T-helper 17 cell (primary cell): Measurements from ENCODE around the gene RFX6. TPM values are rescaled to one million over a fixed set of nuclear protein-coding genes. Genes with fewer than 3 reads are reported as not detected.

Experiments used
- ATAC-seq: fragments of 150-1000 bp; cut with Tn5 transposase; 2 replicates; pipeline ENCODE4 v1.10.0; 2021; ENCODE audit warnings: mild to moderate bottlenecking, moderate library complexity
- DNase-seq, 3 donors: peaks; one replicate each; pipeline versions ENCODE4 v3.0.0 to v3.0.0-alpha.2; 2020 to 2021
- H3K9me3 ChIP-seq: one replicate; pipeline ENCODE4 v1.7.0; 2013; ENCODE audit warnings: low read length, mild to moderate bottlenecking; ENCODE audit not compliant: control insufficient read depth, poor library complexity, severe bottlenecking
- H3K27ac Mint-ChIP-seq: one replicate; pipeline ENCODE4 v1.8.0; 2022; ENCODE audit warnings: mild to moderate bottlenecking, moderate library complexity, mixed read lengths
- H3K27me3 Mint-ChIP-seq: one replicate; pipeline ENCODE4 v1.8.0; 2022; ENCODE audit warnings: mixed read lengths
- H3K36me3 Mint-ChIP-seq: one replicate; pipeline ENCODE4 v1.8.0; 2022; ENCODE audit warnings: low read depth, mixed read lengths
- H3K4me1 Mint-ChIP-seq: one replicate; pipeline ENCODE4 v1.8.0; 2022; ENCODE audit warnings: mild to moderate bottlenecking, mixed read lengths
- H3K4me3 Mint-ChIP-seq: one replicate; pipeline ENCODE4 v1.8.0; 2022; ENCODE audit warnings: mild to moderate bottlenecking, moderate library complexity, mixed read lengths
- total RNA-seq, 4 donors: library from RNA in 2 of 4; stranded (reverse) in 2 of 4; gene quantifications; one replicate each; pipeline ENCODE4 v1.2.3 and lab custom pipeline; 2022 to 2026

Gene RFX6
- total RNA-seq, 2 donors from 2014 or later: not detected

DNA sequence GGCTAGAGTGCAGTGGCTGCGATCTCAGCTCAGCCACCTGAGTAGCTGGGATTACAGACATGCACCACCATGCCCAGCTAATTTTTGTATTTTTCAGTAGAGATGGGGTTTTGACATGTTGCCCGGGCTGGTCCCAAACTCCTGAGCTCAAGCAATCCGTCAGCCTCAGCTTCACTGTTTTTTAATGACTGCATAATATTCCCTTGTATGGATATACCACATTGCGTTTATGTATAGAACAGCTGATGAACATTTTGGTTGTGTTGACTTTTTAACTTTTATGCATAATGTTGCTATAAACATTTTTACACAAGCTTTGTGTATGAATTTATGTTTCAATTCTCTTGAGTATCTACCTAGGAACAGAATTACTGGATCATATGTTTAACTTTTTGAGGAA is 4.3 kb upstream of the RFX6 start:
- no peak overlapping the region for H3K4me3 Mint-ChIP-seq
- ATAC-seq: no peak
- peaks cover 3% of the 10 kb centered on the region for H3K36me3 Mint-ChIP-seq
- peaks cover 25% of the 10 kb centered on the region for H3K27me3 Mint-ChIP-seq
- no peak overlapping the region for H3K27ac Mint-ChIP-seq
- no peak for DNase-seq
- H3K9me3 ChIP-seq: no peaks in the 10 kb centered on the region
- peaks cover 9% of the 10 kb centered on the region for H3K4me1 Mint-ChIP-seq

DNA sequence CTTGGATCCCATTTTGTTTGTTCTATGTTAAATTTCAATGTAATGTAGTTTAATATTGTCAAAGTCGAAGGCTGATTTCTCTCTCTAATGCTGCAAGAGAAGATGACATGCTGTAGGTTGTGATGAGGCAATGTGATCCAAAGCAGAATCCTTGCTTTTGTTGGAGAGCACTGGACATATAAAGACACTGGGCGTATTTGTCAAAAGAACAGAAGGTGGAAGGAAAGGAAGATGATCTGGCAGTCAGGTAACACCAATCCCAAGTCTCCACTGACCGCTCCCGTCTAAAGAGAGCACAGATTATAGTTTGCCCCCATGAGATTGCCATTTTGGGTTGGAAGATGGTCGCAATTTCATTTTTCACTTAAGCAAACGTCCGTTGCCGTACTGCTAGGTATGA is 935 bp upstream of the RFX6 start:
- ATAC-seq (no peak), DNase-seq (no peak)
- Mint-ChIP-seq H3K4me3 (peak overlapping the region; percentile 63), H3K4me1 (peaks cover 9% of the 10 kb centered on the region), H3K36me3 (peaks cover 3% of the 10 kb centered on the region), H3K27ac (no peak overlapping the region), H3K27me3 (peaks cover 27% of the 10 kb centered on the region)
- H3K9me3 ChIP-seq: no peaks in the 10 kb centered on the region

DNA sequence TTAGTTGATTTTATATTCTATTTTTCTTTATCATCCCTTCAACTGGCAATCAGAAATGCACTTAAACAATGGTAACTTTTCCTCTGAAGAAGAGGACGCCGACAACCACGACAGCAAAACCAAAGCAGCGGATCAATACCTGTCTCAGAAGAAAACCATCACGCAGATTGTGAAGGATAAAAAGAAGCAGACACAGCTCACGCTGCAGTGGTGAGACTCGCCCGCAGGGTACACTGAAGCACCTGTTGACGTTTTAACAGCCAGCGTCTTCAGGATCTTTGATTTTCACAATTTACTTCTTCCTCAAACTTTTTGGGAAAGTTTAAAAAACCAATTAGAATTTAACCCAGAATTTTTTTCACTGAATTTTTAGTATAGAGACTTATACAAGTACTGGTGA is 701 bp downstream of the RFX6 start:
- peaks cover 27% of the 10 kb centered on the region for H3K27me3 Mint-ChIP-seq
- H3K4me3 Mint-ChIP-seq: no peak overlapping the region
- DNase-seq (no peak), ATAC-seq (no peak)
- H3K36me3 Mint-ChIP-seq: peaks cover 3% of the 10 kb centered on the region
- no peaks in the 10 kb centered on the region for H3K9me3 ChIP-seq
- peaks cover 9% of the 10 kb centered on the region for H3K4me1 Mint-ChIP-seq
- no peak overlapping the region for H3K27ac Mint-ChIP-seq

DNA sequence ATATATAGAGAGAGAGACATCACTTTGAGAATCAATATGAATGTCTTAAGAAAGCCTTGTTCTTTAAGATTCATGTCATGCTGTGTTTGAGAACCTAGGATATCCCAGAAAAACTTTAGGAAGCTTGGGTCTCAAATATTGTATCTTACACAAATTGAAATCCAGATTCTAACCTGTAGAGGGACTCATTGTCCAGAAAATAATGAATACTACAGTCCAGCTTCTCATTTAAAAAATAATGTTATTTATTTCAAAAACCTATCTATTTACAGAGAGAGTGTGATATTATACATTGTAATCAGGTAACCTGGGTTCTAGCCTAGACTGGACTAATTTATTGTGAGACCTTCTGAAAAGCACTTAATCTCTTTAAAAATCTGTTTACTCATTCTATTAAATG is 4.2 kb downstream of the RFX6 start:
- DNase-seq: no peak
- H3K9me3 ChIP-seq: no peaks in the 10 kb centered on the region
- H3K27ac Mint-ChIP-seq: no peak overlapping the region
- peaks cover 1% of the 10 kb centered on the region for H3K36me3 Mint-ChIP-seq
- no peak for ATAC-seq
- H3K4me1 Mint-ChIP-seq: peaks cover 6% of the 10 kb centered on the region
- H3K27me3 Mint-ChIP-seq: peaks cover 11% of the 10 kb centered on the region
- H3K4me3 Mint-ChIP-seq: no peak overlapping the region

DNA sequence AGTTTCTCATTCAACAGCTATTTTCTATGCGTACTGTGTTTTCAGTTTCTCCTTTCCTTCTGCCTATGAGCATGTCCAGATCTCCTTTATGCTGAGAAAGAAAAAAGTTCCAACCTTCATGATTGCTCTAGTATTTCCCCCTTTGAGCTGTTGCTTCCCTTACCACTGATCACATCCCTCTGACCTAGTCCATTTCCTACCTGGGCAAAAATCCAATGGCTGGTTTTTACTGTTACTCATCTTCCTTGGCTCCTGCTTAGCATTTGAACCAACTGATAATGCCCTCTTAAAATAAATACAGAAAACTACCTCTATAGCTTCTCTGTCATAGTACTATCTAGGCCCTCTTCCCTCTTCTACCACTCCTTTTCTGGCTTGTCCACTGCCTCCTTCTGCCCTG is 6.0 kb downstream of the RFX6 start:
- ATAC-seq: no peak

DNA sequence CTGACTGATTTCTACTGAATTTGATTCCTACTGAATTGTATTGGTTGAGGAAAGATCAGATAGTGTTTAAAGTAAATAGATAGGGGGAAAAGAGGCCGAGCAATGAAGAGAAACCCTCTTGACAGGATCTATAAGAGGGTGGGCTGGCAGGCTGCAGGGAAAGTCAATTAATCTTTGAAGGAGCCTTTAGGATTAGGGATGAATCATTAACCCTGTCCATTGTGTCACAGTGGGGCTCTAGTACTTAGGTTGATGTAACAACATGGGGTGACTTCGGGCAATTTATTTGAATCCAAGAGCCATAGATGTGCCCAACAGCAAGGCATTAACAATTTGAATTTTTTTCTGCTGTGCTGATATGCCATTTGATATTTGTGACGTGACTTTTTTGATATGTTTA is 7.5 kb downstream of the RFX6 start:
- H3K27me3 Mint-ChIP-seq: no peaks in the 10 kb centered on the region
- no peak overlapping the region for H3K4me3 Mint-ChIP-seq
- no peaks in the 10 kb centered on the region for H3K9me3 ChIP-seq
- DNase-seq (no peak), ATAC-seq (no peak)
- no peaks in the 10 kb centered on the region for H3K36me3 Mint-ChIP-seq
- H3K27ac Mint-ChIP-seq: no peak overlapping the region
- no peaks in the 10 kb centered on the region for H3K4me1 Mint-ChIP-seq

More for the DNA sequence above, 6.0 kb downstream of the RFX6 start:
- H3K9me3 ChIP-seq: no peaks in the 10 kb centered on the region
- H3K27me3 Mint-ChIP-seq: no peaks in the 10 kb centered on the region
- H3K36me3 Mint-ChIP-seq: no peaks in the 10 kb centered on the region
- H3K4me1 Mint-ChIP-seq: no peaks in the 10 kb centered on the region
- H3K27ac Mint-ChIP-seq: no peak overlapping the region
- no peak for DNase-seq
- H3K4me3 Mint-ChIP-seq: no peak overlapping the region

DNA sequence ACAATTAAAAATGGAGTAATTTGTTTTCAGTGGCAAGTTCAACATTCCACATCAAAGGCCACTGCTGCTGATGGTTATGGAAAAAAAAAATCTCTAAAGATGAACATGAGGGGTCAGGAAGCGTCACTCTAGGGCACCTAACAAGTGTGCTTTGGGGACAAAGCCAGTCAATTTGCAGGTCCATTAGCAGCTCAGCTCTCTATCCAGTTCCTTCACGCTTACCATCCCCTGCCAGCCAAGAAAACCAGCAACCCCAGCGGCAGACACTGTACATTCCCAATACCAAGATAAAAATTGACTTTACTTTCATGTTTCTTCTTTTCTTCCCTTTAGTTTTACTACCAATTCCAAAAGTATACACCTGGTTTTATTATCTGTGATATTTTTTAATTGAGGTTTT is 10.1 kb downstream of the RFX6 start:
- Mint-ChIP-seq H3K4me3 (no peak overlapping the region), H3K36me3 (no peaks in the 10 kb centered on the region), H3K27ac (no peak overlapping the region), H3K4me1 (no peaks in the 10 kb centered on the region), H3K27me3 (no peaks in the 10 kb centered on the region)
- ATAC-seq: no peak
- DNase-seq: no peak
- H3K9me3 ChIP-seq: no peaks in the 10 kb centered on the region

DNA sequence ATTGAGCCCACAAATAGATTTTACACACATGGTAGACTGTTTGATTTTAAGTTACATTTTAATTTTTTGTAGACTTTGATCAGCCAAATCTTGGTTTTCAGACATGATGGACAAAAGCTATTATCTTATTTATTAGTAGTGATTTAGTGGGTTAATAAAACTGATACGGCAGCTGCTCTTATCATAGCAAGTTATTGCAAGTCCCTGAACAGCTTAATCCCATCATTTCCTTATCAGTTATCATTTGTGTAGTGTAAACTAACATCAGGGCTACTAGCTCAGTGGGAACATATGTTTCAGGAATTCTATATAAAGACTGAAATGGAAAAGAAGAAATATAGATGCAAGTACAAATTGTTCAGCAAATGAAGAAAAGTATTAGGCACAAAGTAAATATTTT is 10.9 kb downstream of the RFX6 start:
- H3K4me1 Mint-ChIP-seq: no peaks in the 10 kb centered on the region
- no peaks in the 10 kb centered on the region for H3K36me3 Mint-ChIP-seq
- DNase-seq (no peak), ATAC-seq (no peak)
- H3K27me3 Mint-ChIP-seq: no peaks in the 10 kb centered on the region
- no peak overlapping the region for H3K27ac Mint-ChIP-seq
- no peak overlapping the region for H3K4me3 Mint-ChIP-seq
- no peaks in the 10 kb centered on the region for H3K9me3 ChIP-seq

DNA sequence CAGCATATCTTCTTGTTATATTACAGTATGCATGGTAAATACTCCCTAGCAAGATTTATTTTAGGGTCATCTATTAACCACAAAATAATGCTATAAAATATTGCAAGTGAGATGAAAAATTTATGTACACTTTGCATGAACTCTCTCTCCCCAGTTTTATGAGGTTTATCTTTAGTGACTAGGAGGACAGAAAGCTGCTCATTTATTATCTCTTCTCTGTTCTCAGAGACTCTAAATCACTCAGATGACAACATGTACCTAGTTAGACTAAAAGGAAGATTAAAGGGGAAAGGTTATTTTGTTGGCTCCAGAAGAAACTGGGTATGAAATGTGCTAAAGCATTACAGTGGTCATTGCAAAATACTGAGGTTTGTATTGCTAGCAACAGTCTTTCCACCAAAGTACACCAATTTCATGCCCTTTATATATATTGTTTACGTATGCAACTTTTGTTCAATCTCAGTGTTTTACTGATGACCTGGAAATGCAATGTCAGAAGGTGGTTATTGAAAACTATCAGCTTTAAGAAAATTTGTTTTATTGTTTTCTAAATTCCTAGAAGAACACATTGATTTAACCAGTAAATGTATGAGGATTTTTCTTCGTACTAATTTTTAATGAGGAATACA is 11.8 kb downstream of the RFX6 start:
- no peaks in the 10 kb centered on the region for H3K4me1 Mint-ChIP-seq
- no peaks in the 10 kb centered on the region for H3K27me3 Mint-ChIP-seq
- H3K27ac Mint-ChIP-seq: no peak overlapping the region
- H3K9me3 ChIP-seq: peaks cover 3% of the 10 kb centered on the region
- DNase-seq (no peak), ATAC-seq (no peak)
- no peak overlapping the region for H3K4me3 Mint-ChIP-seq
- H3K36me3 Mint-ChIP-seq: no peaks in the 10 kb centered on the region

DNA sequence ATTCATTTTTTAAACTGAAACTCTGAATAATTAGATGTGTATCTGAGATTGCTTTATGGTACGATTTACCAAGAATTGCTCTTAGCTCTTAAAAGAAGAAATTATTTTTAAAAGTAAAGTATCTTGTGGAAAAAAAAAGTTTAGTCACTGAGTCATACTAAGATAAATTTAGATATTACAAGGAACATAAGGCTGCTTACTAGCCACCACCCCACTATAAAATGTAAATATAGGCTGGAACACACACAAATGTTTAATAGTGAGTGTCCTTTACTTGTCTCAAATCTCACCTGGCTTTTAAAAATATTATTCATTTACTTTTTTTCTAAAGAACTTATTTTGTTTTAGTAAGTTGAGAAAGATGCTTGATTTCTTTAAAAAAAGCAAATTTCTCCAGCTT is 17.6 kb downstream of the RFX6 start:
- DNase-seq (no peak), ATAC-seq (no peak)
- H3K27ac Mint-ChIP-seq: no peak overlapping the region
- H3K36me3 Mint-ChIP-seq: no peaks in the 10 kb centered on the region
- no peak overlapping the region for H3K4me3 Mint-ChIP-seq
- H3K27me3 Mint-ChIP-seq: no peaks in the 10 kb centered on the region
- H3K4me1 Mint-ChIP-seq: no peaks in the 10 kb centered on the region
- peaks cover 3% of the 10 kb centered on the region for H3K9me3 ChIP-seq

DNA sequence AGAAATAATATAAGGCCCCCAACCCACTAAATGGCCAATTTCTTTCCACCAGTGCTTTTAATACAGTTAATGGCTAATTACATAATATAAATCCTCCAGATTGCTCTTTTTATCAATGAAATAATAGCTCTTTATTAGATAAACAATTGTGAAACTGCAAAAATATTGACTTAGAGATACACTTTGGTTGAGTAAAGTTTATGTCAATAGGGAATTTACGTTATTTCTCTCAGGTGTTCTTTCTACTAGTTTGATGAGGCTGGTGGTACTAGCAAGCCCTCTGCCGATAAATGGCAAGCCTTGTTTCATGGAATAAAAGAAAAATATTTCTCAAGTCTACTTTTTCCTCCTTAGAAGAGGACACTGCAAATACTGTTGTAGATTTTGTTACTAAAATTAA is 18.9 kb downstream of the RFX6 start:
- no peaks in the 10 kb centered on the region for H3K36me3 Mint-ChIP-seq
- no peaks in the 10 kb centered on the region for H3K4me1 Mint-ChIP-seq
- no peak for DNase-seq
- H3K27ac Mint-ChIP-seq: no peak overlapping the region
- peaks cover 3% of the 10 kb centered on the region for H3K9me3 ChIP-seq
- H3K27me3 Mint-ChIP-seq: no peaks in the 10 kb centered on the region
- ATAC-seq: no peak
- no peak overlapping the region for H3K4me3 Mint-ChIP-seq

DNA sequence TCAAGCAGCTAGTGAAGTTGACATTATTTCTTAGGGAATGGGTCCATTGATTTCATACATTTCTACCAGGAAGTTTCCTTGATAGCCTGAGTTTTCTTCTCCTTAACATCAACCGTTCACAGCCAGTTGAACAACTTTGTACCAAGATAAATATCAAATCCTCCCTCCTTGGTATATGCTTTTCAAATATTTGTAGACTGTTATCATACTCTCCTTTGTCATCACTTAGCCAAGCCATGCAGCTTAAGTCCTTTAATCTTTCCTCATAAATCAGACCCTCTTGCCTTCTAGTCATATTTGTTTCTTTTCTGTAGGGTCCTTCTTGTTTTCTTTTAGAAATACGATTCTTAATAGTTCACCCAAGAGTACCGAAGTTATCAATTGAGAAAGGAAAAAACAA is 25.6 kb downstream of the RFX6 start:
- Mint-ChIP-seq H3K36me3 (no peaks in the 10 kb centered on the region), H3K27me3 (no peaks in the 10 kb centered on the region), H3K4me3 (no peak overlapping the region), H3K4me1 (no peaks in the 10 kb centered on the region), H3K27ac (no peak overlapping the region)
- no peak for DNase-seq
- H3K9me3 ChIP-seq: no peaks in the 10 kb centered on the region
- no peak for ATAC-seq

DNA sequence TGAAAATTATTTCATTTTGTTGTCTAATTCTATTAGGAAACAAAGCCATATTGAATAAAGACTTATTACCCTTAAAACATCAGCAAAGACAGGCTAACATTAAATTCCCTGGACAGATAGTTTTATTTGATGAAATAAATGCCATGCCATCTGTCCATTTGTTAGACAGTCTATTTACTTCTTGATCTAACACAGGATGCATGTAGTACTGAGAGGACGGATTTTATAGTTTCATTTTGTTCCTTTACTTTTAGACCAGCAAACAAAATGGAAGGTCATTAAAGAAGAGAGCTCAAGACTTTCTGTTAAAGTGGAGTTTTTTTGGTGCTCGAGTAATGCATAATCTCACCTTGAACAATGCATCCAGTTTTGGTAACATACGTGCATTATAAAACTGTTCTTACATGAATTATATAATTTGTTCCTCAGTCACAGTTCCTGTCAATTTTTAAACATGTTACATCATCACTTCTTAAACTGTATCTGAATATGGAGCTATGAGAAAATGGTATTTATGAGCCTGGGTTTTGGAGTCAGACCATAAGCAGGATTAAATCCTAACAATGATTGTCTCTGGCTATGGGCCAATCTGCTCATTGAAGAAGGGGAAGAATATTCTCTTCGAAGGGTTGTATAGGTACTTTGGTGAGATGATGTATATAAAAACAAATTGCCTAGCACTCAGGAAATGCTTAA is 46.0 kb downstream of the RFX6 start:
- ATAC-seq: no peak
- H3K4me1 Mint-ChIP-seq: no peaks in the 10 kb centered on the region
- H3K36me3 Mint-ChIP-seq: no peaks in the 10 kb centered on the region

DNA sequence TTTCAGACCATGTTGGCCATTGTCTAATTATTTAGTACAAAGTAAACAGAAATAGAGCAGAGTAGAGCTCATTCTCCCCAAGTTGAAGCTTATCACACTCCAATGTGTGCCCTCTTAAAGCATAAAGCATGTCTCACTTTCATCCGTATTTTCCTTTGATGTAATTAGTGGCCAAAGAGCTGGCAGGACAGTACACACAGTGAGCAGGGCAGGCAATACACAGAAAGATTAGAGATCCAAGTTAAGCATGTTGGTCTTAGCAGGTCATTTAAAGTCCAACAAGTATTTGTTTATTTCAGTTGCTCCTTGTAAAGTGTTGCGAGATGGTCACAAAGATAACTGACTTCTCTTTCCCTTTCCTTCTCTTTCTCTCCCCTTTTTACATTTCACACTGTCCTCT is 47.2 kb downstream of the RFX6 start:
- DNase-seq: no peak
- no peak overlapping the region for H3K27ac Mint-ChIP-seq
- peaks cover 2% of the 10 kb centered on the region for H3K9me3 ChIP-seq
- H3K36me3 Mint-ChIP-seq: no peaks in the 10 kb centered on the region
- H3K4me1 Mint-ChIP-seq: no peaks in the 10 kb centered on the region
- peaks cover 12% of the 10 kb centered on the region for H3K27me3 Mint-ChIP-seq
- no peak for ATAC-seq
- no peak overlapping the region for H3K4me3 Mint-ChIP-seq

More for the DNA sequence above, 46.0 kb downstream of the RFX6 start:
- H3K9me3 ChIP-seq: no peaks in the 10 kb centered on the region
- H3K27ac Mint-ChIP-seq: no peak overlapping the region
- H3K4me3 Mint-ChIP-seq: no peak overlapping the region
- peaks cover 16% of the 10 kb centered on the region for H3K27me3 Mint-ChIP-seq
- DNase-seq: no peak
